T-cell (primary cell): ENCODE results near the gene SPHKAP. TPM values are rescaled to one million over a fixed set of nuclear protein-coding genes. Genes with fewer than 3 reads are reported as not detected.
"Not testable (repeated sequence)": the region's sequence is repeated elsewhere in the genome, so short reads cannot be mapped to it uniquely, and the experiment has no call there.

ENCODE experiments used
- ATAC-seq, 4 experiments: fragments of 200-7000 bp in 3 of 4; fragments of 150-1000 bp in 1 of 4; cut with Tn5 transposase; replicated peaks in 1 of 4; 1 replicate in 3 of 4; 2 replicates in 1 of 4; pipeline ENCODE4 v1.10.0; 2021; ENCODE audit warnings: moderate library complexity in 3 of 4, mild to moderate bottlenecking in 2 of 4, moderate number of reproducible peaks in 1 of 4
- CTCF ChIA-PET, 2 donors: fragments of 300-600 bp; sonication (Branson Sonifier 250); formaldehyde crosslinking; loops; one replicate each; lab custom pipeline; 2022; ENCODE audit warnings: antibody characterized with exemption in 2 of 2; lab: Charles Lee
- POLR2A ChIA-PET, 2 donors: fragments of 300-600 bp; sonication (Branson Sonifier 250); formaldehyde crosslinking; loops; one replicate each; lab custom pipeline; 2022; ENCODE audit warnings: antibody characterized with exemption in 2 of 2; lab: Charles Lee
- DNase-seq, 35 experiments: peaks; one replicate each; pipeline versions ENCODE4 v3.0.0 to v3.0.0-alpha.2; 2013 to 2023
- H3K27ac ChIP-seq: one replicate; pipeline ENCODE4 v1.5.1; 2013; ENCODE audit warnings: low read length
- H3K27me3 ChIP-seq, 2 experiments: replicated peaks in 1 of 2; 1 replicate in 1 of 2; 2 replicates in 1 of 2; pipeline versions ENCODE4 v1.6.1 to v1.7.0; 2013; ENCODE audit warnings: low read length in 1 of 2, mixed read lengths in 1 of 2; ENCODE audit not compliant: control insufficient read depth in 2 of 2, insufficient read depth in 2 of 2; ENCODE audit errors: extremely low read depth in 1 of 2
- H3K36me3 ChIP-seq, 2 donors: 1 replicate in 1 of 2; 2 replicates in 1 of 2; pipeline versions ENCODE4 v1.6.1 to v1.7.0; 2013; ENCODE audit warnings: low read length in 1 of 2; ENCODE audit not compliant: control insufficient read depth in 2 of 2, insufficient read depth in 1 of 2; ENCODE audit errors: extremely low read depth in 1 of 2
- H3K4me1 ChIP-seq, 2 experiments: 1 replicate in 1 of 2; 2 replicates in 1 of 2; pipeline versions ENCODE4 v1.6.1 to v1.7.0; 2013; ENCODE audit warnings: low read length in 2 of 2, mixed read lengths in 1 of 2; ENCODE audit not compliant: insufficient read depth in 2 of 2, control insufficient read depth in 1 of 2; ENCODE audit errors: extremely low read depth in 1 of 2
- H3K4me3 ChIP-seq, 2 donors: 1 replicate in 1 of 2; 2 replicates in 1 of 2; pipeline versions ENCODE4 v1.5.1 to v1.7.0; 2013; ENCODE audit warnings: mild to moderate bottlenecking in 2 of 2, low read length in 1 of 2, moderate library complexity in 1 of 2; ENCODE audit not compliant: control insufficient read depth in 1 of 2; ENCODE audit errors: extremely low read depth in 1 of 2
- H3K9me3 ChIP-seq: 2 replicates; pipeline ENCODE4 v1.7.0; 2013
- H3K27ac Mint-ChIP-seq, 2 donors: one replicate each; pipeline ENCODE4 v1.8.0; 2020 to 2021; ENCODE audit warnings: mild to moderate bottlenecking in 2 of 2, mixed read lengths in 2 of 2
- H3K27me3 Mint-ChIP-seq, 2 donors: one replicate each; pipeline ENCODE4 v1.8.0; 2021 to 2022; ENCODE audit warnings: mixed read lengths in 2 of 2
- H3K36me3 Mint-ChIP-seq: one replicate; pipeline ENCODE4 v1.8.0; 2021; ENCODE audit warnings: mixed read lengths
- H3K4me1 Mint-ChIP-seq, 3 donors: one replicate each; pipeline ENCODE4 v1.8.0; 2020 to 2022; ENCODE audit warnings: mixed read lengths in 3 of 3, mild to moderate bottlenecking in 1 of 3
- H3K4me3 Mint-ChIP-seq, 3 donors: one replicate each; pipeline ENCODE4 v1.8.0; 2020 to 2022; ENCODE audit warnings: mild to moderate bottlenecking in 3 of 3, mixed read lengths in 3 of 3, moderate library complexity in 3 of 3
- H3K9me3 Mint-ChIP-seq, 3 donors: one replicate each; pipeline ENCODE4 v1.8.0; 2020 to 2022; ENCODE audit warnings: mixed read lengths in 3 of 3
- WGBS: methylation state at CpG from one replicate; pipeline ENCODE4 v1.1.5; 2013; ENCODE audit warnings: missing lambda C conversion rate; ENCODE audit not compliant: insufficient coverage; 5-methylcytosine and 5-hydroxymethylcytosine counted together
- total RNA-seq, 35 experiments: library from RNA in 6 of 35; stranded (reverse) in 6 of 35; fragments of 120-200 nt in 1 of 35; gene quantifications; one replicate each; pipeline versions ENCODE4 v1.2.1 to v1.2.4 and lab custom pipeline; 2013 to 2026

The SPHKAP gene
- total RNA-seq, 5 donors from 2014 or later (not counting 1 experiment from before 2014, with no cell fraction given): not detected

GRCh38 chr2:227939271-227940027, 242.0 kb downstream of the SPHKAP start:
- peaks cover 0 to 3% (median 0%) of the 10 kb centered on the region in 3 donors for H3K9me3 Mint-ChIP-seq
- H3K9me3 ChIP-seq: no peaks in the 10 kb centered on the region
- no peak overlapping the region for H3K27ac Mint-ChIP-seq
- H3K4me1 ChIP-seq: no peaks in the 10 kb centered on the region
- no peaks in the 10 kb centered on the region for H3K27me3 ChIP-seq
- DNase-seq (no peak), ATAC-seq (no peak)
- H3K4me1 Mint-ChIP-seq: no peaks in the 10 kb centered on the region
- H3K27me3 Mint-ChIP-seq: peaks cover 8 to 9% of the 10 kb centered on the region in 2 donors
- no peaks in the 10 kb centered on the region for H3K36me3 ChIP-seq
- POLR2A ChIA-PET: no interaction called here
- CTCF ChIA-PET: no interaction called here
- 45% methylated on average over 5 of the region's 11 CpGs for WGBS
- H3K36me3 Mint-ChIP-seq: no peaks in the 10 kb centered on the region
- no peak overlapping the region for H3K27ac ChIP-seq
- no peak overlapping the region for H3K4me3 ChIP-seq
- H3K4me3 Mint-ChIP-seq: no peak overlapping the region

- CTCF ChIA-PET: interaction anchor here in 1 of 2 donors (0.7 kb wide), 1 partner anchor 1773 kb away, joined by 3 read pairs; no protein-coding TSS in a partner anchor
- H3K27ac Mint-ChIP-seq, H3K9me3 ChIP-seq, POLR2A ChIA-PET, H3K27me3 ChIP-seq, H3K27ac ChIP-seq, ATAC-seq, H3K36me3 ChIP-seq, H3K4me1 ChIP-seq, H3K4me1 Mint-ChIP-seq, H3K4me3 ChIP-seq, H3K4me3 Mint-ChIP-seq, DNase-seq, H3K27me3 Mint-ChIP-seq, H3K36me3 Mint-ChIP-seq, H3K9me3 Mint-ChIP-seq: not testable (repeated sequence)
- WGBS: 75% methylated on average over 4 of the region's 7 CpGs
Measured at GRCh38 chr2:227936249-227936648, 245.2 kb downstream of the SPHKAP start.

DNA sequence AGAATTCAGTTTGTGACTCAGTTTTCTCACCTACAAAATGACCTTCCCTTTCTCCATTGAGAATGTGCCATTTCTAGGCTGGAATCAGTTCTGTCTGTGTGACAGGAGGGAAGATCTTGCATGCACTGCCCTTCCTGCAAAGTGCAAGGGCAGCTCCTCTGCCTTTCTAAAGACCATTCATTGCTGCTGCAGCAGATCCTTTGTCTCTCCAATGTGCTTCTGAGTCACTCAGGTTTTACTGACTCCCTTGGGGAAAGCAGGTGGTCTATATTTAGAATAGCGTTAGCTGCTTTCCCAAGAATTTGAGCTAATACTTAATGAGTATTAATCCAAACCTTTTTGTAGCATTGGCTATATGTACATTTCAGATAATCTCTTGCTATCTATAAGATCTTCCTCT, 247.6 kb downstream of the SPHKAP start:
- no peak overlapping the region for H3K27ac Mint-ChIP-seq
- H3K27me3 ChIP-seq: no peaks in the 10 kb centered on the region
- H3K36me3 ChIP-seq: no peaks in the 10 kb centered on the region
- no CpG with 5 or more reads among the region's 1 CpG for WGBS
- CTCF ChIA-PET: no interaction called here
- no peaks in the 10 kb centered on the region for H3K36me3 Mint-ChIP-seq
- no peaks in the 10 kb centered on the region for H3K4me1 ChIP-seq
- H3K27me3 Mint-ChIP-seq: peaks cover 8 to 9% of the 10 kb centered on the region in 2 donors
- H3K4me3 Mint-ChIP-seq: no peak overlapping the region
- H3K4me1 Mint-ChIP-seq: no peaks in the 10 kb centered on the region
- POLR2A ChIA-PET: no interaction called here
- no peak overlapping the region for H3K4me3 ChIP-seq
- DNase-seq (no peak), ATAC-seq (no peak)
- H3K9me3 Mint-ChIP-seq: peaks cover 0 to 3% (median 0%) of the 10 kb centered on the region in 3 donors
- H3K27ac ChIP-seq: no peak overlapping the region
- no peaks in the 10 kb centered on the region for H3K9me3 ChIP-seq

- Mint-ChIP-seq H3K27ac (no peak overlapping the region), H3K36me3 (no peaks in the 10 kb centered on the region), H3K9me3 (peaks cover 0 to 5% (median 4%) of the 10 kb centered on the region in 3 donors), H3K27me3 (peaks cover 3 to 5% of the 10 kb centered on the region in 2 donors), H3K4me3 (no peak overlapping the region), H3K4me1 (no peaks in the 10 kb centered on the region)
- Histone ChIP-seq H3K4me3 (no peak overlapping the region), H3K27ac (no peak overlapping the region), H3K4me1 (no peaks in the 10 kb centered on the region), H3K27me3 (no peaks in the 10 kb centered on the region), H3K36me3 (no peaks in the 10 kb centered on the region), H3K9me3 (no peaks in the 10 kb centered on the region)
- ATAC-seq (no peak), DNase-seq (no peak)
- CTCF ChIA-PET: no interaction called here
- POLR2A ChIA-PET: no interaction called here
- 33% methylated on average over 1 of the region's 2 CpGs for WGBS
Measured at GRCh38 chr2:227932403-227932802, 249.1 kb downstream of the SPHKAP start.

- WGBS: 100% methylated on average over 2 of the region's 6 CpGs
- no peak for ATAC-seq
- H3K27ac Mint-ChIP-seq: no peak overlapping the region
- no peaks in the 10 kb centered on the region for H3K4me1 Mint-ChIP-seq
- Histone ChIP-seq H3K27me3 (no peaks in the 10 kb centered on the region), H3K4me3 (no peak overlapping the region), H3K9me3 (no peaks in the 10 kb centered on the region), H3K27ac (no peak overlapping the region), H3K36me3 (no peaks in the 10 kb centered on the region), H3K4me1 (no peaks in the 10 kb centered on the region)
- POLR2A ChIA-PET: no interaction called here
- H3K27me3 Mint-ChIP-seq: peaks cover 3 to 5% of the 10 kb centered on the region in 2 donors
- DNase-seq: no peak
- peaks cover 2 to 9% (median 8%) of the 10 kb centered on the region in 3 donors for H3K9me3 Mint-ChIP-seq
- no peak overlapping the region for H3K4me3 Mint-ChIP-seq
- H3K36me3 Mint-ChIP-seq: no peaks in the 10 kb centered on the region
- CTCF ChIA-PET: no interaction called here
Measured at GRCh38 chr2:227932001-227932400, 249.5 kb downstream of the SPHKAP start.
